Right renal cortex interstitium (tissue), 3 donors: ENCODE measurements around the gene PLS1. TPM values are rescaled to one million over a fixed set of nuclear protein-coding genes. Genes with fewer than 3 reads are reported as not detected.
"Not testable (repeated sequence)": the region's sequence is repeated elsewhere in the genome, so short reads cannot be mapped to it uniquely, and the experiment has no call there.

Experiments used
- DNase-seq, 3 donors: peaks; one replicate each; pipeline ENCODE4 v3.0.0-alpha.2; 2013; ENCODE audit warnings: low read depth in 3 of 3, low spot score in 2 of 3
- polyA plus RNA-seq, 3 donors: library from polyadenylated mRNA; unstranded; fragments of 120-200 nt; gene quantifications; one replicate each; pipeline ENCODE4 v1.2.1, GENCODE V29; 2013; ENCODE audit not compliant: insufficient read length in 3 of 3

The PLS1 gene
- polyA plus RNA-seq, 3 donors: 27.8 to 29.7 (median 29.5) TPM

DNA sequence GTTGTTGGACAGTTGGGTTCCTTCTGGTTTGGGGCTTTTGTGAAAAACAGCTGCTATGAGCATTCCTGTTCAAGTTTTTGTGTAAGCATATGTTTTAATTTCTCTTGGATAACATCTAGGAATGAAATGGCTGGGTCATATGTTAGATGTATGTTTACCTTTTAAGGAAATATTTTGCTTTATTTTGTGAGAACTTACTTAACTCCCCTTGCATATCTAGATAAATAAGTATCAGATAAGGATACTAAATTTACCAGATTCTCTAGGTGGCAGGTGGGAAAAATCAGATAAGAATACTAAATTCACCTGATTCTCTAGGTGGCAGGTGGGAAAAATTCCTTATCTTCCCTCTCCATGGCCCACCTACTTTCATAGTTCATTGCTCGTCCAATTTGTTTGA, 1.1 kb upstream of the PLS1 start:
- no peak for DNase-seq

DNA sequence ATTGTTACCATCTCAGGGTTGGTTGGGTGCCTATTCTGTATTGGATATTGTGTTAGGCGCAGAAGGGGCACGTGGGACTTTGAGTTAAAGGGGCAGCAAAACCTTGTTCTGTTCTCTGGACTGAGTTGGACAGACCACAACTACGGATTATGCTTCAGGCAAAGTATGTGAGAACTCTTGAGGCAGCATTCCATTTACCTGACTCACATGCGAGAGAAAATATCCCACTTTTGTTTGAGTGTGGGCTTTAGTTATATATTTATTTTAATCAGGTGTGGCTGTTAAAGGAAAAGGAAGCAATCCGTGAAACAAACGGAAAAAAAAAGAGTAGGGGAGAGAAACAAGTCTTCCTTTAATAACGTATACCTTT, 627 bp upstream of the PLS1 start:
- no peak for DNase-seq

DNA sequence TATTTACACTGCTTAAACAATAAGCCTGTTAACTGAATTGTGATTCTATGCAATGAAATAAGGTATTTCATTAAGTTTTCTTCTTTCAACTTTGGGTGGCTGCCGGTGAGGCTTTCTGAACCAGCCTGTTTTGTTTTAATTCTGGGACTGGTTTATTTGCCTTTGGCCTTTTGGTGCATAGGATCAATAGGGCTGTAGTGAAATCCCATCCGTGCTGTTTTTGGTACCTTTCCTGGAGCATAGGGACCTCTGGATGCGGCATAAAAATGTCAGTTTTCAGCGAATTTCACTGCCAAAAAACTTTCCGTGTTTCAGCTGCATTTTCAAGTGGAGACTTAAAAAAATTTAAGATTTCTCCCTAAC, 514 bp downstream of the PLS1 start:
- no peak for DNase-seq

DNA sequence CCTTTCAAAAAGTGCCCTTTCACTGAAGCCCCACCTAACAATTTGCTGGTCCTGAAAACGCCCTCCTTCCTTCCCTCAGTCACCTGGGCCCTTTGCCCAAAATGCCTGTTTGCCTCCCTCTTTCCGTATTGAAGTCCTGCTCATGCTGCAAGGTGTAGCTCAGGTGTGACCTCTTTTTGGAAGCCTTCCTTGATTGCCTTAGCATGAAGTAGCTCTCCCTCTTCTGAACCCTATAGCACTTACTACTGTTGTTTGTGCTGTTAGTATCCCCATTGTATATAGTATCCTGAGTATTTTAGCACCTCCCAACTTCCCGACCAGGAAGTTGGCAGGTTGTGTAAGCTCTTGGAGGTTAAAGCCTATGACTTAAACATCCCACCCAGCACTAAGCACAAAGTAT, 1.7 kb downstream of the PLS1 start:
- no peak for DNase-seq

DNA sequence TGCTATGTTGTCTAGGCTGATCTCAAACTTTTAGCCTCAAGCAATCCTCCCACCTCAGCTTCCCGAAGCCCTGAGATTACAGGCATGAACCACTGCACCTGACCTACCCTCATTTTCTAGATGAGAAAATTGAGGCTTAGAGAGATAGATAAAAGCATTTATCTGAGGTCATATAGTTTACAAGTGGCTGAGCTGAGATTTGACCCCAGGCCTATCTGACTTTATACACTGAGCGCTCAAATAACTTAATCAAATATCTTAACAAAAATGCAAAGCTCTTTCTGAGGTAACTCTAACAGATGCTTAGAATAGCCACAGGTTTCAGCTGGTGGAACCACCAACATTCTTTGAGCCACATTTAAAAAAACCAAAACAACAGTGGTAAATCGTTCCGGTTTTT, 5.5 kb downstream of the PLS1 start:
- DNase-seq: no peak

DNA sequence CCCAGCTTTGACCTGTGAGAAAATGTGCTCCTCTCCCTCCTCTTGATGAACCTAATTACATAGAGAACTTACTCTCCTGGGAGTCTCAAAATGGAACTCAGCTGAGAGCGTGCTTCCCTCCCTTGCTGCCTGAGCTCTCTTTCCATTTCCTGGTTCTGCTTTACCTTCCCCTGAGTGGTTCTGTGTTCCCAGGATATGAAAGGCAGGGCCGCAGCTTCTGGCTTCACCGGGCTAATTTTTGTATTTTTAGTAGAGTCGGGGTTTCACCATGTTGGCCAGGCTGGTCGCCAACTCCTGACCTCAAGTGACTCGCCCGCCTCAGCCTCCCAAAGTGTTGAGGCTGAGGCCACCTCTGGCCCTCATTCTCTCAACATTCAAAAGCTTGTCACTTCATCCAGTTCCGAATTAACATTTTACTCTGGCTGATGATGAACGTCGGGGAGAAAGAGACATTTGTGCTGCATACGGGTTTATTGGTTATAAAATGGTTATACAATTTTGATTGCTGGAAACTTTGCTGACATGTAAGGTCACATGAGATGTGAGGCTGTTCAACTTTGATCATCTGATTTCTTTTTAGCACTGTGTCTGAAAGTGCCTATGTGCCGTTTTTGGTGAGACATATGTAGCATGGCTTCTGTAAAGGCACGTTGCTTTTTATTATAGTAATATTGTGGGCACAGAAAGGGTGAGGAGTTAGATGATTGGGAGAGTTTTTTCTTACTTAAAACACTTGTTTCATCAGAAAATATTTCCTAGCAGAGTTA, 6.6 kb downstream of the PLS1 start:
- no peak for DNase-seq

DNA sequence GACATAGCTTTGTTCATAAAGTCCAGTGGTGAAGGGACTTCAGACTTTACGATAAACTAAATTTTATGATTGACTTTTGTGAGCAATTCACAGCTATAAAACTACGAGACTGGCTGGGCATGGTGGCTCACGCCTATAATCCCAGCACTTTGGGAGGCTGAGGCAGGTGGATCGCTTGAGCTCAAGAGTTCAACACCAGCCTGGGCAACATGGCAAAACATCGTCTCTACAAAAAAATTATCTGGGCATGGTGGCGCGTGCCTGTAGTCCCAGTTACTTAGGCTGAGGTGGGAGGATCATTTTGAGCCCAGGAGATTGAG, 7.2 kb downstream of the PLS1 start:
- DNase-seq: not testable (repeated sequence)

DNA sequence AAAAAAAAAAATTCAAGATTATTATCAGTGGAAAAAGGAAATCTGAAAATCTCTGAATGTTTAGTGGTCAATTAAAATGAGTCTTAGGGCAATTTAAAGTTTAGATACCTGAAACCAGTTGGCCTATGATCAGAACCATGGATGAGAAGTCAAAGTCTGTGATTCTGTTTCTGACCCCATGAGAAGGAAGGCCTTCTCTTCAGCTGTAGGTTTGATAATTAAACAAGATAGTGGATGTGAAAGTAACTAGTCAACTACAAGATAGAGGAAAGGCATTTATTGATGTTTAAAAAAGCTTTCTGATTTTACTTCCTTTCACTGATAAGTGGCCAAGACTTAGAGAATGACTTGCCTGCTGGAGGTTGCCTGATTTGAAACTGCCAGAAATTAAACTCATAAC, 8.7 kb downstream of the PLS1 start:
- DNase-seq: no peak

DNA sequence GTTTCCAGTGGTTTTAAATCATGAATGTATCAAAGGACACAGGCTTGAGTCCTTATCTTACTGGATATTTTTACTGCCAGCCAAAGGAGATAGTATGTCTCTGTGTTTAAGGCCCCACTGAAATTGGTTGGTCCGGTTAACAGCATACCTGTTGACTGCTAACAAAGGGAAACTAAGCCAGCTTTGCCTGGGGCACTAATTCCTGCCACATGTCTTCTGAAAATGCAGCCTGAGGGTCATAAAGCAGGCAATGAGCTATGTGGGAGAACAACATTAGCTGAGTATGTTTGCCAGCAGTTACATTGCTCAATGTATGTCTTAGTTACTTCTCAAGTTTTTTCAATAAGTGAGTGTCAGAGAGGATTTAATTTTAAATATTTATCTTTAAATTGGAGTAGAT, 12.4 kb downstream of the PLS1 start:
- no peak for DNase-seq

DNA sequence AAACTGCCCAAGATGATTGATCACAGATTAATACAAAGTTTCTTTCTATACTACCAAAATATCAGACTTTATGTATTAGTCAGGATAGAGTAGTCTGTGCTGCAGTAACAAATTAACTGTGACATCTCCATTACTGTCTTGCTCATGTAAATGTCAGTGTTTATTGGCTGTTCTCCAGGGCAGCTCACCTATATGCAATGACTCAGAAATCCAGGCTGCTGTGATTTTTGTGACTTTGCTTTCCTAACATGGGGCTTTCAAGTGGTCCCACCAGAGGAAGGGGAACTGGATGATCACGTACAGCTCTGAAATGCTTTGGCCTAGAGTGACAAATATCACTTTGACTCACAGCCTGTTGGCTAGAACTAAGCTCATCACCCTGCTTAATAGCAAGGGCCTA, 12.9 kb downstream of the PLS1 start:
- no peak for DNase-seq

DNA sequence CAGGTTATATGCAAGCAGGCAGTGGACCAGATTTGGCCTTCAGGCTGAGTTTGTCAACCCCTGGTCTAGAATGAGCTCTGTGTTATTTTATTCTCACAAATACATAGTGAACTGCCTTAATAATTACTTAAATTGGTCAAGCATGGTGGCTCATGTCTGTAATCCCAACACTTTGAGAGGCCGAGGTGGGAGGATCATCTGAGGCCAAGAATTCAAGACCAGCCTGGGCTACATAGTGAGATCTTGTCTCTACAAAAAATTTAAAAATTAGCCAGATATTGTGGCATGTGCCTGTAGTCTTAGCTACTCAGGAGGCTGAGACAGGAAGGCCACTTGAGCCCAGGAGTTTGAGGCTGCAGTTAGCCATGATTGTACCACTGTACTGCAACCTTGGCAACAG, 15.0 kb downstream of the PLS1 start:
- no peak for DNase-seq

DNA sequence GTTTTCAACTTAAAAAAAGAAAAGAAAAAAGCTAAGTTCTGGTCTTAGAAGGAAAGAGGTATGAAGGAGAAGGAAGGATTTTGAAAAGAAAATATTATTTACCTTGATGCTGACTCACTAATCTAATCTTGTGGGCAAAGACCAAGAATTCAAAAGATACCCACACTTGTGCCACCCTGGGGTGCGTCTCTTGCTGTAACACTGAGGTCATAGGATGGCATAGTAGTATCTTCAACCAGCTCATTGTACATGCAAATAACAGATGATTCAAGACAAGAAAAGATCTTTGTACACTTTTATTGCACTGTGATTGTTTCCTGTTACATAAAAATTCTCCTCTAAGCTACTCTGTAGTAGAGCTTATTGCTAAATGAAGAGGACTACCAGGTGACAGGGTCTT, 17.3 kb downstream of the PLS1 start:
- DNase-seq: no peak

DNA sequence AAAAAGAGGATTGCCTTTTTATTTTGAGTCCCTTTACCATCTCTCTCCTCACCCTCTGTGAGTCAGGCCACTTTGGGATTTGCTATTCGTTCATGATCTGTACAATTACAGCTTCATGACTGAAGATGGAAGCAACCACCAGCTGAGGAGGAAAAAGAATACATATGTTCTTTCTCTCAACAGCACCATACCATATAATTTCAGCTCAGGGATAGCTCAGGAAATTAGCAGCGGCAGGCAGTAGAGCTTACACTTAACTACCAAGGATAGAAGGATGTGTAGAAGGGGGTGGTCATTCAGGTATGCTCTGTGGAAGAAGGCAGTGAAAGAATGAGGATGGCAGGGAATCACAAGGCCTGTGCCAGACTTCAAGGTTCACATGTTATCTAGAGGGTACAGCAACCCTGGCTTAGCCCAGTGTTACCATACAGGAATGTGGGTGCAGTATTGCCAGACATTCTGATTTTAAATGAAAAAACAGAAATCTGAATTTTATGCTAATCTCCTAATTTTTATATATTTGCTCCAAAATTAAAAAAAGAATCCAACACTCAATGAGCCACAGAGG, 17.9 kb downstream of the PLS1 start:
- no peak for DNase-seq

DNA sequence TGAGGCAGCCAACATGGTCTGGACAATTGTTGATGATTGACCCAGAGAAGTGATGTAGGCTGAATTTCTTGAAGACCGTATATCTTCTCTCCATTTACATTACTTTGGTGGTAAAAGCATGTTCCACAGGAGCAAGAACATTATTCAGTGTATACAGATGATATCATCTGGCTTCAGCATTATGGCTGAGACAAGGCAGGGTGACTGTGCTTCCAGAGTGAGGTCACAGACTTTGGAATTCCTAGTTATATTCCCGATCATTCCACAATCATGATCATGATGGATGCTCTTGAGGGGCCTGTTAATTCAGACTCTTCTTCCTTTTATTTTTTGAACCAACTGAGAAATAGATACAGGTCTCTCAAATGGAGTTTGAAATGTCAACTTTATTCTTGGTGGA, 19.0 kb downstream of the PLS1 start:
- no peak for DNase-seq

DNA sequence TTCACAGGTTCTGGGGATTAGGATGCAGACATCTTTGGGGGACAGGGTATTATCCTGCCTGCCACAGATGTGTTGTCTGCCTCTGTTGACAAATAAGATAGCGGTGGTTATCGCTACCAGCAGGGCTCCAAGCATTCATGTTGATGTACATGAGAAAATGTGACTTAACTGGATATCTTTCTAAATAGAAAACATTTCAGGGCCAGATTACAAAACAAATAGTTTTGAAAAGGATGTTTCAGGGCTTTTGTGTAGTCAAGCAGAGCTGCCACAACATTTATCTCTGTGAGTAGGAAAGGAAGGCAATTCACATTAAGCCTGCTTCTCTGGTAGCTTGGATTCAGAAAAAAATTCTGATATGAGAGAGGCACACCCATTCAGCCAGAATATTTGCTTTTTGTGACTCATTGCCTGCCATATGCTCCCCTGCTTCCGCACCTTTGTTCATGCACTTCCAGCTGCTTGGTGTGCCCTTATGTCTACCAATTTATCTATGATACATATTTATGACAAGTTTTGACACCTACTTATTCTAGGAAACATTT, 22.8 kb downstream of the PLS1 start:
- DNase-seq: no peak

DNA sequence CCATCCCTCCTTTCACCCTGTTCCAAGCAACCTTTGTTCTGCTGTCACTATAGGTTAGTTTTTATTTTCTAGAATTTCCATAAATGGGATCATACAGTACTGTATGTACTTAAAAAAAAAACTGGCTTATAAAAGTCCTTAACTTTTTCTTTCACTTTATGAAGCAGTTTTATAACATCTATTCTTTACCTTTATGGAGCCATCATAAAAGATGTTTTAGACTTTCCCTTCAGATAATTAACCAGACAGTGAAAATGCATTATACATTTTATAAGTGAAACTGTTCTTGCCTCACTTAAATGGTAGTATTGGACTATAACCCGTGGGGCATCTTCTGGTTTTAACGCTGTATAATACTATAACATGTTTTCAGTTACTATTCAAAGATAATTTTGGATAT, 26.2 kb downstream of the PLS1 start:
- no peak for DNase-seq

DNA sequence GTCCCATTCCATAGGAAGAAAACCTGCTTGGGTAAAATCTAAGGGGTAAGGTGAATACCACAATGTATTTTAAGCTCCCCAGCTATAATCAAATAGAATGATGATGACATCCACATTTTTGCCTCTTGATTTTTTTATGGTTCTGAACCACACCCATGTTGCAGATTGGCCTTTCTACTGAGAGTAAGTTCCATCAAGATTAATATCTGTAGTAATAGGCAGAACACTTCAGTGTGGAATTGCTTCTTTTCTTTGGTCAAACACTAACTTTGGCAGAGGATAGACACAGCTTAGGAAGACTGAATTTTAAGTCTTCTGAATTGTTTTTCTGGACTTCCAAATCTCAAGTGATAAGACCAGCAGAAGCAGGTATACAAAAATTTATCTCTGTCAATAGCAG, 27.0 kb downstream of the PLS1 start:
- no peak for DNase-seq

DNA sequence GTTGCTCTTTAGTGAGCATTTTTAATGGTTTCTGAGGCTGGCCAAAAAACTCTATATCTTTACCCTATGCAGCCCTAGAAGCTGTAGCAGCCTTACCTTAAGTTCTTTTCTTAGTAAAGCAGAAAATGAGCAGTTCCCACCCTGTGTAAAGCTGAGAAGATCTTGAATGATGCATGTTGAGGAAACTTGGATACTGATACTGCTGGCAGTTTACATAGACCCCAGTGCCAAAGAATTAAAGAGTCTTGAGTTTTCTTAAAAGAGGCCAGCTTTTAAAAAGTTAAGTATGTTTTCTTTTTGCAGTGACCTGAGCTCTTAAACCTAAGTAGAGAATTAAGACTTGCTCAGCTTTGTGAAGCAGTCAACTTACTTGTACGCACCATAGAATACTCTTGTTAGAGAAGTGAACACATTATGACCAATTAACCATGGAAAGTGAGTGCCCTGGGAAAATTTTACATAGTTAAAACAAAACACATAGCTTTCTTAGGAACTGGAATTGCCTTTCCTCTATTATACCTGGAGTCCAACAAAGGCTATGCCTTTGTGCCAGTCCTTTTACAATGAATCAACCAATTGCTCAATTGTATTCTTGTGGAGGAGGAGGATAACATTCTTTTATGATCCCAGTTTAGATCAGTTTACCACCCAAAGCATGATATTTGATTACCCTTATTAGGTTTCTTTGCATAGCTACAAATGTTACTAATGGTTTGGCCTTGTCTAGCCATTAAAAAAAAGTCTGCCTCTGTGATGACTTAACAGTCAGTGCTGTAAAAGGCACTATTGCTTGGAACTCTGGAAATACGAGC, 28.4 kb downstream of the PLS1 start:
- no peak for DNase-seq

DNA sequence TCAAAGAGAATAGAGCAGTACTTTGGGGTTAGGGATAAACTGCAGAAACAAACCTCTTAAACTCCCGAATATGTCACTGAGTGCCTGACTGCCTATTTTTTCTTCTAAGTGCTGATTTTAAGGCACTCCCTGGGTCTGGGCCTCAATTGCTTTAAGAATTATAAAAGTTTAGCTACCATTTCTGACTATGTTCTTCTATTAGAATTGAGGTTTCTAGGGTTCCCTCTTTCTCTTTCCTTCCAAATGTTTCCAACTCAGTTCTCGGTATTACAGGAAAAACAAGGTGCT, 28.9 kb downstream of the PLS1 start:
- no peak for DNase-seq

DNA sequence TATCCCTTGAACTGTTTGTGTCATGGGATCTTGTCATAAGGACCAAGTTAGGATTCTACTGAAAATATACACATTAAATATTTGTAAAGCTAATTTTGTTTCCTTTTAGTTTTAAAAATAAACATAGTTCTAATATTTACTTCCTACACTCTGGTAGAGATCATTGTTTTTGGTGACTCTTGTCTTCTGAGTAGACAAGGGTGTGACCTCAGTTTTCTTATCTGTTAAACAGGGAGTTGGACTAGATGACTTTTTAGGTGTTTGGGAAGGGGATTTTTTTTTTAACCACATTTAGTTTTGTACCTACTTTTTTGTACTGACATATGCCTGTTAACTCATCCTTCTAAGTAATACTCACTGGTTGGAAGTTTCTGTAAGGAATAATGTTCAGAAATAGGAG, 30.8 kb downstream of the PLS1 start:
- DNase-seq: no peak

DNA sequence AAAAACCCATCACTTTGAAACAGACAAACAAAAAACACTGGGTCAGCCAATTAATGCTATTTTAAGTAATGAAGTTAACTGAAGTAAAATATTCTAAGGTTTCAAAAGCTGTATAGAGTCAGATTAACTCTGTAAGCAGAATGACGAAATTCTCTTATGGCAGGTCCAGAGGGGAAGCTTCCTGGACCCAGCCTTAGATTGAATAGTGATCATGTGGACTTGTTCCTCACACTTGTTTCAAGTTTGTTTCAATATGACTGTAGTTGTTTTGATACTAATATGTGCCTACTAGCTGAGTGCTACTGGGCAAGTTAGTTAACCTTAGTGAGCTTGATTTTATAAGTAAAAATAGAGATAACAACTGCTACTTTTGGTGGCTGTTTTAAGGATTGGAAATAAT, 32.6 kb downstream of the PLS1 start:
- DNase-seq: no peak

DNA sequence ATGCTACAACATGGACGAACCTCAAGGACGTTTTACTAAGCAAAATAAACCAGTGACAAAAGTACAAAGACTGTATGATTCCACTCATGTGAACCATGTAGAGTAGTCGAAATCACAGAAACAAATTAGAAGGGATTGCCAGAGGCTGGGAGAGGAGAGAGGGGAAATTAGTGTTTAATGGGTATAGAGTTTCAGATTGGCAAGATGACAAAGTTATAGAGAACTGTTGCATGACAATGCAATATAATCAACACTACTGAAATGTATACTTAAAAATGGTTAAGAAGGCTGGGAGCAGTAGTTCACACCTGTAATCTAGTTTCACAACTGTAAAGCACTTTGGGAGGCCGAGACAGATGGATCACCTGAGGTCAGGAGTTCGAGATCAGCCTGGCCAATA, 36.9 kb downstream of the PLS1 start:
- DNase-seq: no peak
